SK-N-MC (cell line): Measurements from ENCODE around the gene CAMTA1.

ENCODE experiments used
- EZH2 ChIP-seq: fragments of 200-600 bp; sonication (generic); IDR thresholded peaks from one replicate; pipeline ENCODE4 v1.6.1; 2017; ENCODE audit warnings: antibody characterized with exemption
- POLR2AphosphoS5 ChIP-seq: IDR thresholded peaks from 2 replicates; pipeline ENCODE4 v1.6.1; 2012; ENCODE audit warnings: mild to moderate bottlenecking, low read depth, low read length, borderline replicate concordance

DNA sequence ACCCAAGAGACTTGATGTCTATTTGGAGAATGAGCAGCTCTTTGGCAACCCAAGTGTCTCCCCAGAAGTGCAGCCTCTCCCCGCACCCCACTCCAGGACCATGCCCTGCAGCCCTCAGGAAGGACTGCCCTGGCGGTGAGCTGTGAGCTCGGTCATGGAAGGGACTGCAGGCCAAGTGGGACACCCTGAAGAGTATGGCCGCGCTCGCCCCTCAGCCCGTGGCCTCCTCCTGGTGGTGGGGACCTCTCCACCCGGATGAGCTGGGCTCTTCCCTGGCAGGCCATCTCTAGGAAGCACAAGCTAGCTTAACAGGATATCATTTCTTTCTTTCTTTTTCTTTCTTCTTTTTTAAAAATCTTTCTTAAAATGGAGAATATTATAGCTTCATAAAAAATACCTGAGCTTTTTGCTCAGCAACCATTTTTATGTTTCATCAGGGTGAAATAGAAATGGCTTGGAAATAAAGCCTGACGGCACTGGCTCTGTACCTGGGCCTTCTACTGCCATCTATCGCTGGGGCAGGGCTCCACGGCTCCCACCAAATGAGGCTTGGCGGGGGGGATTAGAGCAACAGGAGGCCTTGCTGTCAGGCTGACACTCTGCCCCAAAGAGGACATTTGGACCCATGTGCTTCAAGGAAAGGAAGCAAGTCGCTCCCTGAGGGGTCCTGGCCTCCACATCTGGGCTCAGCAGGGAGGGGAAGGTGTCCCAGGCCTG is 689.7 kb downstream of the CAMTA1 start:
- TF ChIP-seq POLR2AphosphoS5: no peak
- TF ChIP-seq EZH2: no peak
